ENCODE results near the gene ELK1. TPM values are rescaled to one million over a fixed set of nuclear protein-coding genes. Genes with fewer than 3 reads are reported as not detected.
"Not testable (repeated sequence)": the region's sequence is repeated elsewhere in the genome, so short reads cannot be mapped to it uniquely, and the experiment has no call there.

Gene ELK1
- total and polyA plus RNA-seq, 10 of the 15 experiments (the other 5 are each of a cell fraction or from before 2014, with no cell fraction given), result 4.1 to 55.5 (median 32.9) TPM

DNA sequence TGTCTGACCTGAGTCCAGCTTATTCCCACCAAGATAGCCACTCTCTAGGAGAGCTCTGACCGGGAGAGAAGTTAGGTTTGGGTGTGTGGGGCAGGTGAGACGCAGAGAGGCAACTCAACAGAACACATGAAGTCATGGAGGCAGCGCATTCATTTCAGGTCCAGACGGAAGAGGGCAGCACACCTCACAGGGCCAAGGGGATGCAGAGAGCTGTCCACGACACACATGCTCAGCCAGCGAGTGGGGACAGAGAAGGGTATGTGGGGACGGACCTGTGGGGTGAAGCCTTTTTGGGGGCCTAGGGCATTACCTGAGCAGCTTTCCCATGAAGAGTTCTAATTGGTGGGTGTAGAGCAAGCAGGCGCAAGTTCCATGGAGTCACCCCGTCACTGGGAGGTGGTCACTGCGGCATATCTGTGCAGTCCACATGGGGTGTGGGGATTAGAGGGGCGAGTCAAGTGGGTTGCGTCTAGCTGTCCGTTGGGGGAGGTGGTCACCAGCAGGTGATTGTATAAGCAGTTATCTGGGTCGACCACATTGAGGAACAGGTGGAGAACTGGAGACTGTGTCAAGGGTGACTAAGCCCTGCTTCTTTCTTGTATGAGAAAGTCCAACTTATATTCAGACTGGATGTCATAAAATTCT is 32.9 kb upstream of the ELK1 start:
- Histone ChIP-seq H3K4me3 (no peak overlapping the region), H3K9ac (ENCODE audit: control insufficient read depth, insufficient read depth, low read length) (no peak overlapping the region), H3K79me2 (ENCODE audit: control insufficient read depth, insufficient read depth, low read length) (no peaks in the 10 kb centered on the region), H3K9me3 (replicated peaks; ENCODE audit: control insufficient read depth, insufficient read depth, low read length) (no peaks in the 10 kb centered on the region), H4K20me1 (ENCODE audit: control insufficient read depth, insufficient read depth) (no peaks in the 10 kb centered on the region), H3K4me1 (ENCODE audit: control insufficient read depth, insufficient read depth, low read length) (no peaks in the 10 kb centered on the region), H3K27me3 (replicated peaks in 1 of 2; ENCODE audit: control insufficient read depth in 2 of 2, insufficient read depth in 2 of 2, low read length in 1 of 2) (no peaks in the 10 kb centered on the region), H3K4me2 (ENCODE audit: control insufficient read depth, insufficient read depth) (no peak overlapping the region), H2AFZ (ENCODE audit: control insufficient read depth, low read depth, low read length) (no peak overlapping the region), H3K27ac (ENCODE audit: control insufficient read depth, insufficient read depth) (no peak overlapping the region), H3K36me3 (ENCODE audit: control insufficient read depth in 2 of 2, insufficient read depth in 2 of 2, low read length in 1 of 2) (no peaks in the 10 kb centered on the region)
- no peak for ATAC-seq
- no TSS peak for BruUV-seq (replicated peaks)
- in situ Hi-C loops (cut with MboI), result no loop called here
- SMC1A ChIA-PET (ENCODE audit: uncharacterized antibody, unreplicated experiment), result no interaction called here
- 49% methylated on average over 14 of the region's 14 CpGs for WGBS (ENCODE audit: insufficient coverage, insufficient replicate concordance, low lambda C conversion rate, missing lambda C conversion rate)
- no peak for TF ChIP-seq PAX5 (IDR thresholded peaks at IDR 0.05; ENCODE audit: borderline replicate concordance, low read depth, low read length)
- TF ChIP-seq PKNOX1 (IDR thresholded peaks at IDR 0.05), result no peak
- TF ChIP-seq ZNF24 (IDR thresholded peaks at IDR 0.05), result no peak
- no peak for FAIRE-seq
- CTCF ChIA-PET, result interaction anchor here (0.6 kb wide), 1 partner anchor 879 kb away, joined by 3 read pairs; no protein-coding TSS in a partner anchor
- no peak for DNase-seq (ENCODE audit: low read depth, low spot score)
- RAD21 ChIA-PET (ENCODE audit: unreplicated experiment), result no interaction called here
- intact Hi-C loops (cut with micrococcal nuclease; ENCODE audit: unreplicated experiment), result no loop called here
- POLR2A ChIA-PET, result no interaction called here

DNA sequence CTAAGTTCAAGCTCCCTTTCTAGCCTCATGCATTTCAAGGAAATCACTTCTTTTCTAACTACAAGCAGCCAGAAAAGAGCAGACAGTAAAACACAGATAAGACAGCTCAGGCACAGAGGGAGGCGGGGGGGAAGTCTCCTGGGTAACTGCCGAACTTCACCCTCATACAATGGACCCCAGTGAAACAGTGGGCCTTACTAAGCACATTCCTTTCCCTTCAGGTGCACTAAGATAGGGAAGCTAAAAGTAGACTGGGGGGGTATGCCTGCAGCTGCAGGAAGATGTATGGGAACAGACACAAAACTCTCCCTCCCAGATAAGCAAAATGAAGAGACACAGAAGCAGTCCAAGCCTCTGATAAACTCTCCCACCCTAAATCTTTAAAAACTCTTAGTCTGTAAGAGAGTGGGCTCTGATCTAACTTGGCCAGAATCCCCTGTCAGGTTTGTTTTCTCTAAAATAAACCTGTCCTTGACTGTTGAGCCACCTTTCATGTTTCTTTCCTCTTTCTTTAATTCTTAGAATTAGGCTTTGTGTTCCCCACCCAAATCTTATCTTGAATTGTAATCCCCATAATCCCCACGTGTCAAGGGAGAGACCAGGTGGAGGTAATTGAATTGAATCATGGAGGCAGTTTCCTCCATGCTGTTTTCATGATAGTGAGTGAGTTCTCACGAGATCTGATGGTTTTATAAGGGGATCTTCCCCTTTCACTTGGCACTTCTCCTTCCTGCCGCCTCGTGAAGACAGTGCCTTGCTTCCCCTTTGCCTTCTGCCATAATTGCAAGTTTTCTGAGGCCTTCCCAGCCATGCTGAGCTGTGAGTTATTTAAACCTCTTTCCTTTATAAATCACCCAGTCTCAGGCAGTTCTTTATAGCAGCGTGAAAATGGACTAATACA is 25.8 kb upstream of the ELK1 start:
- RAD21 ChIA-PET (ENCODE audit: unreplicated experiment); intact Hi-C loops (cut with micrococcal nuclease; ENCODE audit: unreplicated experiment); H3K79me2 ChIP-seq (ENCODE audit: control insufficient read depth, insufficient read depth, low read length); H3K36me3 ChIP-seq (ENCODE audit: control insufficient read depth in 2 of 2, insufficient read depth in 2 of 2, low read length in 1 of 2); H3K9ac ChIP-seq (ENCODE audit: control insufficient read depth, insufficient read depth, low read length); H3K9me3 ChIP-seq (replicated peaks; ENCODE audit: control insufficient read depth, insufficient read depth, low read length); SMC1A ChIA-PET (ENCODE audit: uncharacterized antibody, unreplicated experiment); H2AFZ ChIP-seq (ENCODE audit: control insufficient read depth, low read depth, low read length); ATAC-seq; DNase-seq (ENCODE audit: low read depth, low spot score); H4K20me1 ChIP-seq (ENCODE audit: control insufficient read depth, insufficient read depth); FAIRE-seq; H3K27me3 ChIP-seq (replicated peaks in 1 of 2; ENCODE audit: control insufficient read depth in 2 of 2, insufficient read depth in 2 of 2, low read length in 1 of 2); H3K4me3 ChIP-seq; H3K4me1 ChIP-seq (ENCODE audit: control insufficient read depth, insufficient read depth, low read length); H3K4me2 ChIP-seq (ENCODE audit: control insufficient read depth, insufficient read depth); in situ Hi-C loops (cut with MboI); POLR2A ChIA-PET; BruUV-seq (replicated peaks); H3K27ac ChIP-seq (ENCODE audit: control insufficient read depth, insufficient read depth); CTCF ChIA-PET: not testable (repeated sequence)
- WGBS (ENCODE audit: insufficient coverage, insufficient replicate concordance, low lambda C conversion rate, missing lambda C conversion rate), result 44% methylated on average over 7 of the region's 7 CpGs
